ENCODE data around the gene KANSL1. TPM values are rescaled to one million over a fixed set of nuclear protein-coding genes. Genes with fewer than 3 reads are reported as not detected.

Gene KANSL1
- total RNA-seq, 2 donors from 2014 or later, result 83.6 to 170 TPM

- no peak overlapping the region for H3K27ac Mint-ChIP-seq
- no peak for ATAC-seq (replicated peaks)
- no peak overlapping the region for H3K4me3 Mint-ChIP-seq
- no peaks in the 10 kb centered on the region for H3K27me3 Mint-ChIP-seq
- no peaks in the 10 kb centered on the region for H3K36me3 Mint-ChIP-seq (ENCODE audit: low read depth)
- H3K9me3 Mint-ChIP-seq, result no peaks in the 10 kb centered on the region
- no peaks in the 10 kb centered on the region for H3K4me1 Mint-ChIP-seq
These were observed 196.1 kb downstream of the KANSL1 start for GRCh38 chr17:45997166-45997565.

GRCh38 chr17:45996282-45996937 is 196.8 kb downstream of the KANSL1 start:
- no peak overlapping the region for H3K27ac Mint-ChIP-seq
- no peaks in the 10 kb centered on the region for H3K9me3 Mint-ChIP-seq
- no peak overlapping the region for H3K4me3 Mint-ChIP-seq
- no peaks in the 10 kb centered on the region for H3K36me3 Mint-ChIP-seq (ENCODE audit: low read depth)
- H3K4me1 Mint-ChIP-seq, result no peaks in the 10 kb centered on the region
- H3K27me3 Mint-ChIP-seq, result no peaks in the 10 kb centered on the region
- no peak for ATAC-seq (replicated peaks)

- H3K27ac Mint-ChIP-seq, result no peak overlapping the region
- no peaks in the 10 kb centered on the region for H3K36me3 Mint-ChIP-seq (ENCODE audit: low read depth)
- no peaks in the 10 kb centered on the region for H3K9me3 Mint-ChIP-seq
- H3K4me1 Mint-ChIP-seq, result no peaks in the 10 kb centered on the region
- ATAC-seq (replicated peaks), result no peak
- no peaks in the 10 kb centered on the region for H3K27me3 Mint-ChIP-seq
- no peak overlapping the region for H3K4me3 Mint-ChIP-seq
These were observed 197.5 kb downstream of the KANSL1 start for GRCh38 chr17:45995627-45996270.

GRCh38 chr17:45994987-45995386 is 198.2 kb downstream of the KANSL1 start:
- ATAC-seq (replicated peaks), result no peak
- H3K36me3 Mint-ChIP-seq (ENCODE audit: low read depth), result no peaks in the 10 kb centered on the region
- no peaks in the 10 kb centered on the region for H3K4me1 Mint-ChIP-seq
- H3K9me3 Mint-ChIP-seq, result no peaks in the 10 kb centered on the region
- H3K4me3 Mint-ChIP-seq, result no peak overlapping the region
- no peak overlapping the region for H3K27ac Mint-ChIP-seq
- H3K27me3 Mint-ChIP-seq, result no peaks in the 10 kb centered on the region

GRCh38 chr17:45993962-45994627 is 199.1 kb downstream of the KANSL1 start:
- ATAC-seq (replicated peaks), result no peak
- Mint-ChIP-seq H3K27me3 (no peaks in the 10 kb centered on the region), H3K4me1 (no peaks in the 10 kb centered on the region), H3K9me3 (no peaks in the 10 kb centered on the region), H3K4me3 (no peak overlapping the region), H3K36me3 (ENCODE audit: low read depth) (no peaks in the 10 kb centered on the region), H3K27ac (no peak overlapping the region)

- Mint-ChIP-seq H3K4me3 (no peak overlapping the region), H3K27ac (no peak overlapping the region), H3K4me1 (no peaks in the 10 kb centered on the region), H3K36me3 (ENCODE audit: low read depth) (no peaks in the 10 kb centered on the region), H3K27me3 (no peaks in the 10 kb centered on the region), H3K9me3 (no peaks in the 10 kb centered on the region)
- no peak for ATAC-seq (replicated peaks)
These were observed 200.3 kb downstream of the KANSL1 start for GRCh38 chr17:45992904-45993303.

- no peaks in the 10 kb centered on the region for H3K36me3 Mint-ChIP-seq (ENCODE audit: low read depth)
- H3K4me3 Mint-ChIP-seq, result no peak overlapping the region
- H3K9me3 Mint-ChIP-seq, result no peaks in the 10 kb centered on the region
- no peaks in the 10 kb centered on the region for H3K4me1 Mint-ChIP-seq
- H3K27ac Mint-ChIP-seq, result no peak overlapping the region
- H3K27me3 Mint-ChIP-seq, result no peaks in the 10 kb centered on the region
- no peak for ATAC-seq (replicated peaks)
These were observed 201.1 kb downstream of the KANSL1 start for GRCh38 chr17:45992175-45992574.

GRCh38 chr17:45991341-45991740 is 201.9 kb downstream of the KANSL1 start:
- ATAC-seq (replicated peaks), result no peak
- Mint-ChIP-seq H3K9me3 (no peaks in the 10 kb centered on the region), H3K27ac (no peak overlapping the region), H3K4me3 (no peak overlapping the region), H3K27me3 (no peaks in the 10 kb centered on the region), H3K36me3 (ENCODE audit: low read depth) (no peaks in the 10 kb centered on the region), H3K4me1 (no peaks in the 10 kb centered on the region)

- H3K9me3 Mint-ChIP-seq, result no peaks in the 10 kb centered on the region
- no peaks in the 10 kb centered on the region for H3K36me3 Mint-ChIP-seq (ENCODE audit: low read depth)
- ATAC-seq (replicated peaks), result no peak
- H3K4me3 Mint-ChIP-seq, result no peak overlapping the region
- H3K27me3 Mint-ChIP-seq, result no peaks in the 10 kb centered on the region
- H3K27ac Mint-ChIP-seq, result no peak overlapping the region
- H3K4me1 Mint-ChIP-seq, result no peaks in the 10 kb centered on the region
These were observed 202.3 kb downstream of the KANSL1 start for GRCh38 chr17:45990886-45991285.

- H3K36me3 Mint-ChIP-seq (ENCODE audit: low read depth), result no peaks in the 10 kb centered on the region
- H3K4me3 Mint-ChIP-seq, result no peak overlapping the region
- H3K27ac Mint-ChIP-seq, result no peak overlapping the region
- no peaks in the 10 kb centered on the region for H3K9me3 Mint-ChIP-seq
- no peaks in the 10 kb centered on the region for H3K4me1 Mint-ChIP-seq
- no peak for ATAC-seq (replicated peaks)
- H3K27me3 Mint-ChIP-seq, result no peaks in the 10 kb centered on the region
These were observed 203.5 kb downstream of the KANSL1 start for GRCh38 chr17:45989759-45990158.

GRCh38 chr17:45987706-45988105 is 205.5 kb downstream of the KANSL1 start:
- Mint-ChIP-seq H3K27me3 (no peaks in the 10 kb centered on the region), H3K4me1 (no peaks in the 10 kb centered on the region), H3K27ac (no peak overlapping the region), H3K9me3 (no peaks in the 10 kb centered on the region), H3K4me3 (no peak overlapping the region), H3K36me3 (ENCODE audit: low read depth) (no peaks in the 10 kb centered on the region)
- no peak for ATAC-seq (replicated peaks)

- ATAC-seq (replicated peaks), result no peak
- no peaks in the 10 kb centered on the region for H3K4me1 Mint-ChIP-seq
- no peak overlapping the region for H3K4me3 Mint-ChIP-seq
- H3K27me3 Mint-ChIP-seq, result no peaks in the 10 kb centered on the region
- H3K36me3 Mint-ChIP-seq (ENCODE audit: low read depth), result no peaks in the 10 kb centered on the region
- no peaks in the 10 kb centered on the region for H3K9me3 Mint-ChIP-seq
- H3K27ac Mint-ChIP-seq, result no peak overlapping the region
These were observed 207.2 kb downstream of the KANSL1 start for GRCh38 chr17:45986056-45986455.

GRCh38 chr17:45985447-45985846 is 207.8 kb downstream of the KANSL1 start:
- Mint-ChIP-seq H3K4me1 (no peaks in the 10 kb centered on the region), H3K9me3 (no peaks in the 10 kb centered on the region), H3K27me3 (no peaks in the 10 kb centered on the region), H3K27ac (no peak overlapping the region), H3K4me3 (no peak overlapping the region), H3K36me3 (ENCODE audit: low read depth) (no peaks in the 10 kb centered on the region)
- ATAC-seq (replicated peaks), result no peak

GRCh38 chr17:45984368-45984767 is 208.9 kb downstream of the KANSL1 start:
- no peak for ATAC-seq (replicated peaks)
- H3K4me3 Mint-ChIP-seq, result no peak overlapping the region
- no peaks in the 10 kb centered on the region for H3K4me1 Mint-ChIP-seq

GRCh38 chr17:45983614-45984310 is 209.5 kb downstream of the KANSL1 start:
- no peaks in the 10 kb centered on the region for H3K4me1 Mint-ChIP-seq
- no peaks in the 10 kb centered on the region for H3K9me3 Mint-ChIP-seq
- H3K27ac Mint-ChIP-seq, result no peak overlapping the region
- no peaks in the 10 kb centered on the region for H3K36me3 Mint-ChIP-seq (ENCODE audit: low read depth)
- H3K27me3 Mint-ChIP-seq, result no peaks in the 10 kb centered on the region
- H3K4me3 Mint-ChIP-seq, result no peak overlapping the region
- ATAC-seq (replicated peaks), result no peak

More at GRCh38 chr17:45984368-45984767, 208.9 kb downstream of the KANSL1 start:
- H3K36me3 Mint-ChIP-seq (ENCODE audit: low read depth), result no peaks in the 10 kb centered on the region
- H3K27me3 Mint-ChIP-seq, result no peaks in the 10 kb centered on the region
- H3K9me3 Mint-ChIP-seq, result no peaks in the 10 kb centered on the region
- no peak overlapping the region for H3K27ac Mint-ChIP-seq
